SK-N-SH treated with all-trans-retinoic acid at 6 μM for 48 hours (cell line): ENCODE data around the gene NOD2.

ENCODE experiments used
- ISL1 ChIP-seq: fragments of 250-450 bp; sonication (Bioruptor Pico); IDR thresholded peaks from 2 replicates; pipeline ENCODE4 v2.1.2; 2022; ENCODE audit warnings: mild to moderate bottlenecking, moderate library complexity
- ZFP3 ChIP-seq: fragments of 250-450 bp; sonication (Bioruptor Pico); IDR thresholded peaks from 2 replicates; pipeline ENCODE4 v1.5.0; 2020; ENCODE audit warnings: mild to moderate bottlenecking, moderate library complexity
- TF ChIP-seq, protein P1 (sequence below): fragments of 250-450 bp; sonication (Bioruptor Pico); IDR thresholded peaks from 2 replicates; pipeline ENCODE4 v1.8.0; 2020; ENCODE audit warnings: mild to moderate bottlenecking, moderate library complexity, borderline replicate concordance

DNA sequence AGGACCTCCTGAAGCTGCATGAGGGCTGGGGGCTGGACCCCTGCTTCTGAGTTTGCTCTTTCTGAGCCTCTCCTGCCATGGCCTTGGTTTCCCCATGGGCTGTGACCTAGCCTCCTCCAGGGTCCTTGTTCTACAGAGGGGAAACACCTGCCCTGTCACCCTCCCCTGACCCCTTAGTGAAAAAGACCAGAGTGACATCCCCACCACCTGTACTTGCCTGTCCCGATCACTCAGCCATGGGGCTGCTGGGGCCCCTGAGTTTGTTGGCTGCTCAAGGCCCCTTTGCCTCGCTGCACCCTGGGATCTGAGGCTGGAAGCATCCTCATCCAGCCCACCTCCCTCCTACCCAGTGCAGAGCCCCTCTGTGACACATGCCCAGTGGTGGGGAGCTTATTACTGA, 800 bp downstream of the NOD2 start:
- TF ChIP-seq ZFP3 (CRISPR knock-in tag) (no peak), ISL1 (CRISPR knock-in tag) (no peak)
- TF ChIP-seq, protein P1, sequence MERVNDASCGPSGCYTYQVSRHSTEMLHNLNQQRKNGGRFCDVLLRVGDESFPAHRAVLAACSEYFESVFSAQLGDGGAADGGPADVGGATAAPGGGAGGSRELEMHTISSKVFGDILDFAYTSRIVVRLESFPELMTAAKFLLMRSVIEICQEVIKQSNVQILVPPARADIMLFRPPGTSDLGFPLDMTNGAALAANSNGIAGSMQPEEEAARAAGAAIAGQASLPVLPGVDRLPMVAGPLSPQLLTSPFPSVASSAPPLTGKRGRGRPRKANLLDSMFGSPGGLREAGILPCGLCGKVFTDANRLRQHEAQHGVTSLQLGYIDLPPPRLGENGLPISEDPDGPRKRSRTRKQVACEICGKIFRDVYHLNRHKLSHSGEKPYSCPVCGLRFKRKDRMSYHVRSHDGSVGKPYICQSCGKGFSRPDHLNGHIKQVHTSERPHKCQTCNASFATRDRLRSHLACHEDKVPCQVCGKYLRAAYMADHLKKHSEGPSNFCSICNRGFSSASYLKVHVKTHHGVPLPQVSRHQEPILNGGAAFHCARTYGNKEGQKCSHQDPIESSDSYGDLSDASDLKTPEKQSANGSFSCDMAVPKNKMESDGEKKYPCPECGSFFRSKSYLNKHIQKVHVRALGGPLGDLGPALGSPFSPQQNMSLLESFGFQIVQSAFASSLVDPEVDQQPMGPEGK (CRISPR knock-in tag): no peak
